Neuronal stem cell (in vitro differentiated cells): Measurements from ENCODE around the gene TBK1. TPM values are rescaled to one million over a fixed set of nuclear protein-coding genes. Genes with fewer than 3 reads are reported as not detected.

Experiments
- DNase-seq: peaks from one replicate; pipeline ENCODE4 v3.0.0-alpha.2; 2013; ENCODE audit warnings: low spot score
- H2AFZ ChIP-seq: one replicate; pipeline ENCODE4 v1.6.1; 2013; ENCODE audit warnings: mild to moderate bottlenecking, low read length, inconsistent platforms
- H2AK5ac ChIP-seq: 2 replicates; pipeline ENCODE4 v1.6.1; 2013; ENCODE audit warnings: low read depth, mild to moderate bottlenecking, inconsistent platforms, low read length, moderate library complexity, mixed read lengths
- H2BK120ac ChIP-seq: 2 replicates; pipeline ENCODE4 v1.6.1; 2013; ENCODE audit warnings: low read depth, mild to moderate bottlenecking, inconsistent platforms, low read length, moderate library complexity, mixed read lengths
- H2BK12ac ChIP-seq: one replicate; pipeline ENCODE4 v1.6.1; 2013; ENCODE audit warnings: low read length, inconsistent platforms
- H2BK15ac ChIP-seq: 2 replicates; pipeline ENCODE4 v1.6.1; 2013; ENCODE audit warnings: mild to moderate bottlenecking, low read length, inconsistent platforms, mixed read lengths
- H2BK5ac ChIP-seq: one replicate; pipeline ENCODE4 v1.6.1; 2013; ENCODE audit warnings: inconsistent platforms, mild to moderate bottlenecking, low read length, moderate library complexity
- H3K14ac ChIP-seq: one replicate; pipeline ENCODE4 v1.6.1; 2013; ENCODE audit warnings: low read length, inconsistent platforms
- H3K18ac ChIP-seq: 2 replicates; pipeline ENCODE4 v1.6.1; 2013; ENCODE audit warnings: low read length, inconsistent platforms
- H3K23ac ChIP-seq: 2 replicates; pipeline ENCODE4 v1.6.1; 2013; ENCODE audit warnings: low read depth, mild to moderate bottlenecking, mixed read lengths, low read length, inconsistent platforms; ENCODE audit not compliant: poor library complexity
- H3K27ac ChIP-seq: replicated peaks from 3 replicates; pipeline ENCODE4 v1.5.1; 2013; ENCODE audit warnings: low read length, inconsistent platforms
- H3K27me3 ChIP-seq, 3 experiments: 2 replicates each; pipeline ENCODE4 v1.6.1; 2013; ENCODE audit warnings: low read length in 3 of 3, mild to moderate bottlenecking in 2 of 3, inconsistent platforms in 1 of 3, low read depth in 1 of 3, mixed read lengths in 1 of 3, moderate library complexity in 1 of 3; ENCODE audit not compliant: control insufficient read depth in 3 of 3, insufficient read depth in 3 of 3
- H3K36me3 ChIP-seq, 2 donors: replicated peaks in 1 of 2; 2 replicates each; pipeline ENCODE4 v1.6.1; 2013; ENCODE audit warnings: low read length in 2 of 2; ENCODE audit not compliant: control insufficient read depth in 2 of 2, insufficient read depth in 2 of 2
- H3K4ac ChIP-seq: 2 replicates; pipeline ENCODE4 v1.6.1; 2013; ENCODE audit warnings: inconsistent platforms, mild to moderate bottlenecking, low read length, moderate library complexity
- H3K4me1 ChIP-seq, 2 donors: 1 replicate in 1 of 2; 2 replicates in 1 of 2; pipeline ENCODE4 v1.6.1; 2013; ENCODE audit warnings: low read length in 2 of 2, low read depth in 1 of 2; ENCODE audit not compliant: control insufficient read depth in 2 of 2, insufficient read depth in 1 of 2
- H3K4me2 ChIP-seq: one replicate; pipeline ENCODE4 v1.6.1; 2013; ENCODE audit warnings: mild to moderate bottlenecking, low read length, inconsistent platforms; ENCODE audit not compliant: insufficient read depth, poor library complexity, severe bottlenecking
- H3K4me3 ChIP-seq, 2 donors: 2 replicates each; pipeline ENCODE4 v1.5.1; 2013; ENCODE audit warnings: low read length in 2 of 2, mild to moderate bottlenecking in 2 of 2, inconsistent platforms in 1 of 2, moderate library complexity in 1 of 2
- H3K79me1 ChIP-seq: one replicate; pipeline ENCODE4 v1.6.1; 2013; ENCODE audit warnings: low read depth, mild to moderate bottlenecking, inconsistent platforms, low read length, moderate library complexity
- H3K9ac ChIP-seq: one replicate; pipeline ENCODE4 v1.6.1; 2013; ENCODE audit warnings: mild to moderate bottlenecking, low read depth, low read length, inconsistent platforms; ENCODE audit not compliant: poor library complexity
- H3K9me3 ChIP-seq, 2 donors: replicated peaks in 1 of 2; 2 replicates each; pipeline versions ENCODE3 to v1.6.1; 2013; ENCODE audit warnings: low read length in 2 of 2, mild to moderate bottlenecking in 2 of 2, inconsistent platforms in 1 of 2, low read depth in 1 of 2, mixed read lengths in 1 of 2, moderate library complexity in 1 of 2; ENCODE audit not compliant: control insufficient read depth in 2 of 2, insufficient read depth in 1 of 2
- H4K8ac ChIP-seq: one replicate; pipeline ENCODE4 v1.6.1; 2013; ENCODE audit warnings: low read depth, mild to moderate bottlenecking, inconsistent platforms, low read length, moderate library complexity
- H4K91ac ChIP-seq: one replicate; pipeline ENCODE4 v1.6.1; 2013; ENCODE audit warnings: low read length, low read depth, mild to moderate bottlenecking, inconsistent platforms; ENCODE audit not compliant: poor library complexity
- WGBS, 2 donors: extraction: QIAGEN DNeasy Blood & Tissue Kit; methylation state at CpG; one replicate each; pipeline ENCODE4 v1.1.7; 2013; ENCODE audit warnings: missing lambda C conversion rate in 2 of 2, mixed read lengths in 1 of 2; ENCODE audit not compliant: insufficient read length in 2 of 2, insufficient replicate concordance in 1 of 2; ENCODE audit errors: extremely low coverage in 2 of 2; 5-methylcytosine and 5-hydroxymethylcytosine counted together
- polyA plus RNA-seq, 2 experiments: library from polyadenylated mRNA; stranded (reverse); fragments of 200-250 nt; gene quantifications; one replicate each; pipeline ENCODE4 v1.2.3, GENCODE V29; 2013

Gene TBK1
- 15.8 TPM for polyA plus RNA-seq (2013, experiment 1 of 2)
- polyA plus RNA-seq (2013, experiment 2 of 2) = 15.4 TPM

GRCh38 chr12:64451687-64452558, at the start of gene TBK1:
TSS of gene TBK1 (plus strand) at chr12:64452120. CDS start at chr12:64455871, 3,751 bp downstream.
- Histone ChIP-seq H2BK15ac (peak within 1 kb of the TSS; percentile 81), H3K27me3 (no peaks in the 10 kb centered on the region), H3K18ac (peak within 1 kb of the TSS; percentile 98), H2BK12ac (peak within 1 kb of the TSS; percentile 58), H3K27ac (peak within 1 kb of the TSS; percentile 99), H3K9me3 (no peaks in the 10 kb centered on the region), H3K14ac (peak within 1 kb of the TSS; percentile 75), H4K91ac (peak within 1 kb of the TSS; percentile 85), H2BK5ac (peak within 1 kb of the TSS; percentile 95), H3K4me2 (peak within 1 kb of the TSS; percentile 89), H3K79me1 (peaks cover 2% of the 10 kb centered on the region), H4K8ac (peak within 1 kb of the TSS; percentile 92), H3K4me3 (peak within 1 kb of the TSS; percentile 83 to 93), H3K9ac (peak within 1 kb of the TSS; percentile 97), H3K36me3 (peaks cover 2 to 40% of the 10 kb centered on the region in 2 donors), H3K23ac (peak within 1 kb of the TSS; percentile 95), H2AFZ (peak within 1 kb of the TSS; percentile 96), H3K4me1 (peaks cover 2 to 3% of the 10 kb centered on the region in 2 donors), H3K4ac (peak within 1 kb of the TSS; percentile 98), H2BK120ac (peak within 1 kb of the TSS; percentile 96), H2AK5ac (peak within 1 kb of the TSS; percentile 81)
- WGBS, 2 donors = no CpG with 5 or more reads among the region's 94 CpGs
- DNase-seq = peak; percentile 89

GRCh38 chr12:64402181-64402580, 49.7 kb upstream of the TBK1 start:
- Histone ChIP-seq H3K4me3 (no peak overlapping the region), H4K8ac (no peak overlapping the region), H3K27me3 (no peaks in the 10 kb centered on the region), H4K91ac (no peak overlapping the region), H3K4me2 (no peak overlapping the region), H3K4ac (no peak overlapping the region), H2BK5ac (no peak overlapping the region), H2BK12ac (no peak overlapping the region), H2AFZ (peak overlapping the region; percentile 42), H3K9ac (no peak overlapping the region), H3K4me1 (peaks cover 2 to 4% of the 10 kb centered on the region in 2 donors), H3K18ac (no peak overlapping the region), H2BK120ac (no peak overlapping the region), H2BK15ac (no peak overlapping the region), H3K14ac (no peak overlapping the region), H3K36me3 (peaks cover 0 to 3% of the 10 kb centered on the region in 2 donors), H3K9me3 (no peaks in the 10 kb centered on the region), H3K79me1 (peaks cover 13% of the 10 kb centered on the region), H2AK5ac (no peak overlapping the region), H3K23ac (no peak overlapping the region), H3K27ac (no peak overlapping the region)
- no CpG with 5 or more reads among the region's 5 CpGs for WGBS, 2 donors
- no peak for DNase-seq

- Histone ChIP-seq H2AK5ac (peak within 1 kb of the TSS; percentile 89), H2BK5ac (peak within 1 kb of the TSS; percentile 97), H3K9me3 (no peaks in the 10 kb centered on the region), H3K18ac (peak within 1 kb of the TSS; percentile 99), H3K4me2 (peak within 1 kb of the TSS; percentile 67), H4K91ac (no peak within 1 kb of the TSS), H3K79me1 (peaks cover 15% of the 10 kb centered on the region), H3K4ac (peak within 1 kb of the TSS; percentile 90), H2BK15ac (peak within 1 kb of the TSS; percentile 31), H3K36me3 (peaks cover 0 to 11% of the 10 kb centered on the region in 2 donors), H3K4me3 (peak within 1 kb of the TSS; percentile 72 to 90), H3K27ac (peak within 1 kb of the TSS; percentile 99), H3K9ac (peak within 1 kb of the TSS; percentile 100), H3K4me1 (peaks cover 4 to 5% of the 10 kb centered on the region in 2 donors), H3K23ac (peak within 1 kb of the TSS; percentile 99), H3K27me3 (no peaks in the 10 kb centered on the region), H3K14ac (peak within 1 kb of the TSS; percentile 100), H4K8ac (peak within 1 kb of the TSS; percentile 23), H2BK12ac (no peak within 1 kb of the TSS), H2BK120ac (peak within 1 kb of the TSS; percentile 84), H2AFZ (peak within 1 kb of the TSS; percentile 97)
- no CpG with 5 or more reads among the region's 60 CpGs for whole genome bisulfite sequencing, 2 donors
- DNase-seq = peak; percentile 94
These were observed 48.0 kb upstream of the TBK1 start, which contains the start of gene XPOT for GRCh38 chr12:64403707-64404469. TSS of gene XPOT (plus strand) at chr12:64404392. CDS start at chr12:64410036, 5,644 bp downstream.
